GM19372 (cell line): ENCODE results near the gene TMPO.
A peak's percentile ranks its signal among the peaks of the same experiment; 100 is the strongest.
"Not testable (repeated sequence)": the region's sequence is repeated elsewhere in the genome, so short reads cannot be mapped to it uniquely, and the experiment has no call there.

Source experiments
- ATAC-seq: cut with Tn5 transposase; IDR thresholded peaks from one replicate; pipeline ENCODE4 v1.9.1; 2021; ENCODE audit warnings: mild to moderate bottlenecking, low read depth, moderate library complexity; ENCODE audit not compliant: unreplicated experiment

The TMPO gene

GRCh38 chr12:98509063-98509462, 6.3 kb upstream of the TMPO start:
- no peak for ATAC-seq

- not testable (repeated sequence) for ATAC-seq
Measured at GRCh38 chr12:98511806-98512205, 3.6 kb upstream of the TMPO start.

DNA sequence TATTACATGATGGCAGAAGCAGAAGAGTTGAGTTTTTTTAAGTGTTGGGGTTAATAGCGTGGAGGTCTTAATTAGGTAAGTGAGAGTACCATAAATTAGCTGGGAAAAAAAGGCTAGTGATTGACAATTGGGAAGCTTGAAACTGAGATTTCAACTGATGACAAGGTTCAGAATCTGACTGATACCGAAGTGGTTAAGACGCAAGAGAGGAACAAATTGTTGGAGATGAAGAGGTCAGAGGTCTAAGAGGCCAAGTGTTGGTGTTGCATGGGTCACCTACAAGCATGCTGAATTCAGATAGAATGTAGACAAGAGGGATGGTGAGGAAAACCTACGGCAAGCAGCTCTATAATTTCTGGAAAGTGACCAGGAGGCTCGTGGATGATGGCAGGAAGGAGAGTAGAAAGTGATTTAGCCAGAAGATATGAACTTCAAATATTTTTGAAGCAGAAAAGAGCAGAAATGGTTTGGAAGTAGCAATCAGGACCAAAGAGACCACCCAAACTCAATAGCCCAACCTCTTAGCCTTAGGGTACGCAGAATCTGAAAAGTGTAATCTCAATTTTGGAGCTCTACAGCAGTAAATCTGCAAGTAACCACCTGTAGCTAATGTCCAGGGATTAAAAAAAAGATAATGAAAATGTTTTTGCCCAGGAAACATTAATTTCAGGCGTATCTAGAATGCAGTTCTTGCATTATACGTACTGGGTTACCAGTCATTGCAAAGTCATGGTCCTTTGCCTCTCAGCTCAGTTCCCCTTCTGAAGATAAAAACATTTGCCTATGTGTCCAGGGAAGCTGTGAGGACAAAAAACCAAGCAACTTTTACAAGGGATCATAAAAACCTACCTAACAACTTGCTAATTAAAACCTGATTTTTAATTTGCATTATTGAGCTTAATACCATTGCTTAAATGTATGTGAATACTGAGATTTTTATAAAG, 1.7 kb upstream of the TMPO start:
- no peak for ATAC-seq

GRCh38 chr12:98514982-98515286, 456 bp upstream of the TMPO start:
- ATAC-seq, result no peak

DNA sequence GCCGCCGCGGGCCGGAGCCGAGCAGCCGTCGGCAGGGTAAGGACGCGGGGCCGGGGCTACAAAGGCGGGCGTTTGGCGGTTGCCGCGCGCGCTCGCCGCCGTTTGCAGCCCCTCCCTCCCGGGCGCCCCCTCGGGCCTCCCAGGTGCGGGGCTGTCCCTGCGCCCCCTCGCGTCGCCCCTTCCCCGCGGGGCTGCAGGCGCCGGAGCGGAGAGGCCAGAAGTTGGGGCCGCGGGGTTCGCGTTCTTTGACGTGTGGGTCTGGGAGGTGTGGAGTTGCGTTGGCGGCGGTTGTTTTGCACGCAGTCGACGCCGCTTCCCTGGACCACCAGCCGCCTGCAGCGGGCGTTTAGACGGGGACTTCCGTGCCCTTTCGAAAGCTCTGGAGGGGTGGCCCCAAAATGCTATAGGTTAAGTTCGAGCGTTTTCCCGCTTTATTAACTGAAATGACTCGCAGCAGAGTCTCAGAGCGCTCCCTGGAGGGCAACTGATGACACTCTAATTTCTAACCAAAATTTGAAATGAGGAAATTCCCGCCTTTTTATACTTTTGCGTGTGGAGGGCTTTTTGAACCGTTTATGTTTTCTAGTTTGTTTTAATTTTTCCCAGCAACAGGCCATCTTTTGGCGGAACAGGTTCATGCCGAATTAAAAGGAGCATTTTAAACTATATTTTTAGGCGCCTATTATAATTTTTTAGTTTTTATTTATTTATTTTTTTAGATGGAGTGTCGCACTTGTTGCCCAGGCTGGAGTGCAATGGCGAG, 902 bp downstream of the TMPO start:
- peak; percentile 50 for ATAC-seq

GRCh38 chr12:98519257-98519907, 4.0 kb downstream of the TMPO start:
- no peak for ATAC-seq

- ATAC-seq, result no peak
Measured at GRCh38 chr12:98530068-98530467, 14.7 kb downstream of the TMPO start.

- no peak for ATAC-seq
Measured at GRCh38 chr12:98532687-98533304, 17.4 kb downstream of the TMPO start.

DNA sequence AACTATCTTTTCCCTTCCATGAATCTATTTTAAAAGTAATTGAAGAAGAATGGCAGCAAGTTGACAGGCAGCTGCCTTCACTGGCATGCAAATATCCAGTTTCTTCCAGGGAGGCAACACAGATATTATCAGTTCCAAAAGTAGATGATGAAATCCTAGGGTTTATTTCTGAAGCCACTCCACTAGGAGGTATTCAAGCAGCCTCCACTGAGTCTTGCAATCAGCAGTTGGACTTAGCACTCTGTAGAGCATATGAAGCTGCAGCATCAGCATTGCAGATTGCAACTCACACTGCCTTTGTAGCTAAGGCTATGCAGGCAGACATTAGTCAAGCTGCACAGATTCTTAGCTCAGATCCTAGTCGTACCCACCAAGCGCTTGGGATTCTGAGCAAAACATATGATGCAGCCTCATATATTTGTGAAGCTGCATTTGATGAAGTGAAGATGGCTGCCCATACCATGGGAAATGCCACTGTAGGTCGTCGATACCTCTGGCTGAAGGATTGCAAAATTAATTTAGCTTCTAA, 18.4 kb downstream of the TMPO start:
- ATAC-seq, result no peak

GRCh38 chr12:98538031-98538430, 22.6 kb downstream of the TMPO start:
- no peak for ATAC-seq

GRCh38 chr12:98543701-98544100, 28.3 kb downstream of the TMPO start:
- no peak for ATAC-seq

- no peak for ATAC-seq
Measured at GRCh38 chr12:98544751-98545150, 29.4 kb downstream of the TMPO start.

DNA sequence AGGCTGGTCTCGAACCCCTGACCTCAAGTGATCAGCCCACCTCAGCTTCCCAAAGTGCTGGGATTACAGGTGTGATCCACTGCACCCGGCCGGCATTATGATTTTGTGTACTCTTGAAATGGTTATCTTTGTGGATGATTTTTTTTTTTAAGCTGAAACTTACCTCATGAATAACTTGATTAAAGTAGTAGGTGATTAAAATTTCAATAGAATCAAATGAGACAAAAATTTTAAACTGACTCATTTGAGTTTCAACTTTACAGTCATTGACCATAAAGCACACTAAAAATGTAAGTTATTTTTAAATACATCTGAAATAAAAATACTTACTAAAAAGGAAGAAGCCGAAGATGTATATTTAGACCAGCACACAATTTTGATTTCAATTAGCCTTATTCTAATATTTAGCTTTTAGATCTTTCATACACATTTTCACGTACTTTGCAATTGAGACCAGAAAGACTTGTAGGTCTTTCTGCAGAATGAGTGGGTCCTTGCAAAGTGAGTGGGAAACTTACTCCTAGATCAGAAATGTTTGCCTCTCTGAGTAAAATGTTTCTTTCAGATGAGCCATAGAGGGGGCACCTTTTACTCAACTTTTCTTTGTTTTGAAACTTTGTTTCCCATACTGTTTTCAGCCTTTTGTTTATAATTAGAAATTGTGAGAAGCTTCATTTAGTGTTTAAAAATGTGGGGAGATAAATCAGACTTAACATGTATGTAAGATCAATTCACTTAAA, 34.2 kb downstream of the TMPO start:
- ATAC-seq, result no peak

- ATAC-seq, result no peak
Measured at GRCh38 chr12:98551787-98552186, 36.4 kb downstream of the TMPO start.

DNA sequence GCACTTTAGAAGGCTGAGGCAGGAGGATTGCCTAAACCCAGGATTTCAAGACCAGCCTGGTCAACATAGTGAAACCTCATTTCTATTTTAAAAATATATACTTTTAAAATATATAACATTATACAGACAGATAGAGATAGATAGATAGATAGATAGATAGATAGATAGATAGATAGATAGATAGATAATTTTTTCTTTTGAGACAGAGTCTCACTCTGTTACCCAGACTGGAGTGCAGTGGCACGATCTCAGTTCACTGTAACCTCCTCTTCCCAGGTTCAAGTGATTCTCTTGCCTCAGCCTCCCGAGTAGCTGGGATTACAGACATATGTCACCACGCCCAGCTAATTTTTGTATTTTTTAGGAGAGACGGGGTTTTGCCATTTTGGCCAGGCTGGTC, 42.7 kb downstream of the TMPO start:
- ATAC-seq, result not testable (repeated sequence)

DNA sequence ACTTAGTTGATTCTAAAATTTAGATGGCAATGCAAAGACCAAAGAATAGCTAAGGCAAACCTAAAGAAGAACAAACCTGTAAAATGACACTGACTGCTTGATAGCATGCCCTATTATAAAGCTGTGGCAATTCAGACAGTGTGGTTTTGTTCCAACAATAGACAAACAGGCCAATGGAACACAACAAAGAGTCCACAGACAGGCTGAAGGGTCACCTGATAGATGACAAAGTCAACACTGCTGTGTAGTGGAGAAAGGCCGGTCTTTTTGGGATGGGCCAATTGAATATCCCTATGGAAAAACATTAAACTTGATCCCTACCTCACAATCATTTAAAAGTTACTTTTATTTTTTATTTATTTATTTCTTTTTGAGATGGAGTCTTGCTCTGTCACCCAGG, 44.3 kb downstream of the TMPO start:
- no peak for ATAC-seq

DNA sequence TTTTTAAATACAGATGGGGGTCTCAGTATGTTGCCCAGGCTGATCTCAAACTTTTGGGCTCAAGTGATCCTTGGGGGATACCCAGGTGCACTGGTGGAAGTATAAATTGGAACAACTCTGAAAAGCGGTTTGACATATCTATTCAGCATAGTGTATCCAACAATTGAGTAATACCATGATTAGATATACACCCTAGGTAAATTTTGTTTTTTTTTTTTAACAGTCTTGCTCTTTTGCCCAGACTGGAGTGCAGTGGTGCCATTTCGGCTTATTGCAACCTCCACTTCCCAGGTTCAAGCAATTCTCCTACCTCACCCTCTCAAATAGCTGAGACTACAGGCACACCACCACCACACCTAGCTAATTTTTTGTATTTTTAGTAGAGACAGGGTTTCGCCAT, 46.5 kb downstream of the TMPO start:
- no peak for ATAC-seq

DNA sequence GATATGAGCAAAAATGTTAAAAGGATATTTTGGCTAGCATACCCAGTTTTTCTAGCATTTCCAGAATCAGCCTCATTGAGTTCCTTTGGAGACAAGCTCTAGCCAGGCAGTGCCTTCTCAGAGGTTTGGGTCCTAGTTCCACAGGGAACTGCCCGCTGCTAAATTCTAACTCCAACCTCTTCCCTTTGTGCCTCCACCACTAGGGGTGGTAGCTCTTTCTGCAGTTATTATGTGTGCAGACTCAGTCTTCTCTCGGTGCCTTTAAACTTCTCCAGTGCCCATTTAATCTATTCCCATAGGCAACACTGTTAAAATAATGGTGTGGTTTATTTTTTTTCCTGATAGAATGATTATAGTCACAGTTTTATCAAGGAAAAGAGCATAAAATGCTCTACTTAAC, 56.6 kb downstream of the TMPO start:
- ATAC-seq, result no peak

DNA sequence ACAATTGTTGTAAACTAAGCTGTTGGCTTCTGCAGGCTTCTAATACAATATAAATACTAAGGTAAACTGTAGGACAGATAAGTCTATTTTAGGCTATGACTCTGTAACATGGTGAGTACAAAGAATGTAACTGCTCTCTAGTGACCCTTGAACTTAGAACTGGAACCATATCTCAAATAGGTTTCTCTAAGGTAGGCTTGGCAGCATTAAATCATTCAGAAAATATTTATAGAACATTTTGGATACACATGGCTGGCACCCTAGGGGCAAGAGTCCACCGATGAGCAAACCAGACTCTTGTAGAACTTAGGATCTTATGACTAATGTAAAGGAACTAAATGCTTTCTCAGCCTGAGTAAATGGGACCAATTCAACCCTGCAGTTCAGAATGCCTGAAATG, 58.7 kb downstream of the TMPO start:
- no peak for ATAC-seq

GRCh38 chr12:98575013-98575412, 59.6 kb downstream of the TMPO start:
- no peak for ATAC-seq
